Testis (tissue), 3 donors: ENCODE results near the gene TBXA2R. TPM values are rescaled to one million over a fixed set of nuclear protein-coding genes. Genes with fewer than 3 reads are reported as not detected.

Source experiments
- DNase-seq: peaks from one replicate; pipeline ENCODE4 v3.0.0-alpha.2; 2019
- H3K27ac ChIP-seq, 2 donors: fragments of 200-600 bp; sonication (generic); one replicate each; pipeline ENCODE4 v1.5.1; 2019
- H3K27me3 ChIP-seq: fragments of 200-600 bp; sonication (generic); one replicate; pipeline ENCODE4 v1.5.1; 2019
- H3K36me3 ChIP-seq: fragments of 200-600 bp; sonication (generic); one replicate; pipeline ENCODE4 v1.5.1; 2017; ENCODE audit warnings: low read depth; ENCODE audit errors: missing control alignments
- H3K4me1 ChIP-seq: fragments of 200-600 bp; sonication (generic); one replicate; pipeline ENCODE4 v1.5.1; 2019
- H3K4me3 ChIP-seq, 2 donors: fragments of 200-600 bp; sonication (generic); one replicate each; pipeline ENCODE4 v1.5.1; 2017 to 2019
- H3K9me3 ChIP-seq: fragments of 200-600 bp; sonication (generic); one replicate; pipeline ENCODE4 v1.5.1; 2017
- POLR2A ChIP-seq: fragments of 450-650 bp; IDR thresholded peaks from one replicate; pipeline ENCODE4 v1.6.1; 2017; ENCODE audit warnings: antibody characterized with exemption, mild to moderate bottlenecking, moderate library complexity
- WGBS, 2 donors: methylation state at CpG; one replicate each; pipeline ENCODE4 v1.1.5; 2018; 5-methylcytosine and 5-hydroxymethylcytosine counted together
- intact Hi-C: fragments of 100-400 bp; cut with DNase I; formaldehyde crosslinking; loops from one replicate; pipeline ENCODE4 v1.15.1; 2023; ENCODE audit warnings: low total_unique reads
- polyA plus RNA-seq: library from polyadenylated mRNA; stranded (reverse); fragments of 350-450 nt; fragmentation: Illumina TruSeq; extraction: RNeasy Lipid Tissue Mini Kit (QIAGEN cat#74804); gene quantifications from one replicate; pipeline ENCODE4 v1.2.3, GENCODE V29; 2014; ENCODE audit warnings: low read depth, low replicate concordance; ENCODE audit not compliant: insufficient read depth
- total RNA-seq, 2 donors: library from RNA; depleted of rRNA; stranded (reverse); fragments of >200 nt; gene quantifications; one replicate each; pipeline ENCODE4 v1.2.3, GENCODE V29; 2016
- TF ChIP-seq, protein P1 (sequence below), 3 experiments: fragments of 450-650 bp in 2 of 3; fragments of 200-600 bp in 1 of 3; sonication (generic) in 1 of 3; IDR thresholded peaks; one replicate each; pipeline ENCODE4 v1.5.1; 2016 to 2019; ENCODE audit warnings: antibody characterized with exemption in 3 of 3, mild to moderate bottlenecking in 2 of 3, moderate library complexity in 1 of 3

The TBXA2R gene
- total and polyA plus RNA-seq, 3 donors from 2014 or later, result 1.3 to 3.2 (median 1.8) TPM

DNA sequence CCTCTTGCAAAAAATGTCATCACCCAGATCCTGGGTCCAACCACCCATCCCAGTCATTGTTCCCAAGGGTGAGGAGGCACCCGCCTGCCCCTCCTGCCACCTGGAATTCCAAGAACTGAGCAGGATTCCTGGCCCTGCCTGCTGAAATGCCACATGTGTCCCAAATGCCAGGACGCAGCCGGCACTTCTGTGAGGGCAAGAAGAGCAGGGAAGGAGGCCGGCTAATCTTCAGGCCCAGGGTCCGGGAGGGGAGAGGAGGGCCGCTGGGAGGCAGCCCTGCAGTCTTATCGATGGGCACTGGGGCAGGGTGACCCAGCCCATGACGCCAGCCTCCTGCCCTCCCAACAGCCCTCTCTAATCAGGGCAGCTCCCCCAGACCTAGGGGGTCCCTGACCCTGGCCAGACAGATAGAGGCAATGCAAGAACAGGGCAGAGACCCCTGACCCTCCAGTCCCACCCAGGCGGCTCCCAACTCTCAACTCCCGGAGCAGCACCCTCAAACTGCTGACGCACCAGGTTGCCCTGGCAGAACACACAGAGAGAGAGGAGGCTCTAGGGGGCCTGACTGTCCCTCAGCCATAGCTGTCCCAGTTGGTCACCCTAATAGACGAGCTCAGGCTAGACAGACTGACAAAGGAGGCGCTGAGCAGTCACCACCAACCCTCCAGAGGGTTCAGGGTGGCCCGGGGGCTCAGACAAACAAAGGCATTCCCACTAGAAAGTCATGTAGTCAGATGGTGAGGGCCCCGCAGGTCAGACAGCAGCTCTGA lies 50.8 kb downstream of the TBXA2R start:
- Histone ChIP-seq H3K36me3 (no peaks in the 10 kb centered on the region), H3K9me3 (no peaks in the 10 kb centered on the region)

DNA sequence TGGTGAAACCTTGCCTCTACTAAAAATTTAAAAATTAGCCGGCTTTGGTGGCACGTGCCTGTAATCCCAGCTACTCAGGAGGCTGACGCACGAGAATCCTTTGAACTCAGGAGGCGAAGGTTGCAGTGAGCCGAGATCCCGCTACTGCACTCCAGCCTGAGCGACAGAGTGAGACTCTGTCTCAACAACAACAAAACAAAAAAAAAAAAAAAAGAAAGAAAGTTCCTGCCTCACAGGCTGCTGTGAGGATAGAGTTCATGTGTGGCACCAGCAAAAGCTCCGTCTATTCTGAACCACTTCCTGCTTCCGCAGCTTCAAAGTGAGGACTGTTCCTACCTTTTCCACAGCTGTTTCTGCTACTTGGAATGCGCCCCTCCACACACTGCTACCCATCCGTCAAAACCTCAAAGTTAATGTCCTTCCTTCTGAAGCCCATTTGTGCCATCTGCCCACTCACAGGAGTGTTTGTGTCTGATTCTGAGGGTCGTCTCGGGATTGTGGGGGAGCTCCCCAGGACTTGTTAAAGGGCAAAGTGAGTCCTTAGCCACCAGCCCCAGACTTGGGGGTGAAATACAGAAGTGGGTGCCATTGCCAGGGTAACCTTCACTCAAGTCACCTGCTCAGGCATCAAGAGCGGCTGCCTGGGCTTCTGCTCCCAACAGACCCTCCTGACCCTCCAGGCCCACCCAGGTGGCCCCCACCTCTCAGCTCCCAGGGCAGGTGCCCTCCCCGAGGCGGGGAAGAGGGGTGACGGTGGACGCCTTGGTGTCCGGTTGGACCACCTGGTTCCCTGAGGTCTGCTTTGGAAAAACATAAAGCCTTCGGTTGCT lies 52.2 kb downstream of the TBXA2R start:
- no peaks in the 10 kb centered on the region for H3K9me3 ChIP-seq
- no peaks in the 10 kb centered on the region for H3K36me3 ChIP-seq
- DNase-seq, result no peak
- intact Hi-C loops, result loop anchor here (10.0 kb wide), 1 partner anchor 60 kb away; no protein-coding TSS in a partner anchor
- H3K27me3 ChIP-seq, result no peaks in the 10 kb centered on the region
- H3K4me1 ChIP-seq, result peaks cover 16% of the 10 kb centered on the region
- no peak for TF ChIP-seq POLR2A
- TF ChIP-seq, protein P1, sequence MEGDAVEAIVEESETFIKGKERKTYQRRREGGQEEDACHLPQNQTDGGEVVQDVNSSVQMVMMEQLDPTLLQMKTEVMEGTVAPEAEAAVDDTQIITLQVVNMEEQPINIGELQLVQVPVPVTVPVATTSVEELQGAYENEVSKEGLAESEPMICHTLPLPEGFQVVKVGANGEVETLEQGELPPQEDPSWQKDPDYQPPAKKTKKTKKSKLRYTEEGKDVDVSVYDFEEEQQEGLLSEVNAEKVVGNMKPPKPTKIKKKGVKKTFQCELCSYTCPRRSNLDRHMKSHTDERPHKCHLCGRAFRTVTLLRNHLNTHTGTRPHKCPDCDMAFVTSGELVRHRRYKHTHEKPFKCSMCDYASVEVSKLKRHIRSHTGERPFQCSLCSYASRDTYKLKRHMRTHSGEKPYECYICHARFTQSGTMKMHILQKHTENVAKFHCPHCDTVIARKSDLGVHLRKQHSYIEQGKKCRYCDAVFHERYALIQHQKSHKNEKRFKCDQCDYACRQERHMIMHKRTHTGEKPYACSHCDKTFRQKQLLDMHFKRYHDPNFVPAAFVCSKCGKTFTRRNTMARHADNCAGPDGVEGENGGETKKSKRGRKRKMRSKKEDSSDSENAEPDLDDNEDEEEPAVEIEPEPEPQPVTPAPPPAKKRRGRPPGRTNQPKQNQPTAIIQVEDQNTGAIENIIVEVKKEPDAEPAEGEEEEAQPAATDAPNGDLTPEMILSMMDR (IDR thresholded peaks at IDR 0.05), result no peak
- no peak overlapping the region for H3K4me3 ChIP-seq
- no peak overlapping the region for H3K27ac ChIP-seq
- 83% methylated on average over 21 of the region's 21 CpGs for WGBS, 2 donors

More for the DNA sequence above, 50.8 kb downstream of the TBXA2R start:
- TF ChIP-seq, protein P1 (IDR thresholded peaks at IDR 0.05), result no peak
- TF ChIP-seq POLR2A, result no peak
- Histone ChIP-seq H3K27ac (no peak overlapping the region), H3K27me3 (no peaks in the 10 kb centered on the region), H3K4me3 (peak overlapping the region in 1 of 2 donors; percentile 76), H3K4me1 (peaks cover 16% of the 10 kb centered on the region)
- DNase-seq, result no peak
- WGBS, 2 donors, result 61 to 64% methylated on average over 7 to 15 of the region's 15 CpGs
- intact Hi-C loops, result loop anchor here (10.0 kb wide), 1 partner anchor 59 kb away; no protein-coding TSS in a partner anchor

DNA sequence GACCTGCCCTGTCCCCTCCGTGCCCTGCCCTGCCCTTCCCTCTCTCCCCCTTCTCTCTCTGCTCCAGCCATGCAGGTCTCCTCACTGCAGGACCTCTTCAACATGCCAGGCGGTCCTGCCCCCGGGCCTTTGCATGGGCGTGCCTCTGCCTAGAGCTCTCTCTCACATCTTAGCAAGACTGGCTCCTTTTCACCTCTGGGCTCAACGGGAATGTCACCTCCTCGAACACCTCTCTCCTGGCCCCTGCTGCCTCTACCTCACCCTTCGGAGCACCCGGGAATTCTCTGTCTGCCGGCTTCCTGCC lies 54.9 kb downstream of the TBXA2R start:
- intact Hi-C loops, result loop anchor here (10.0 kb wide), 1 partner anchor 63 kb away; no protein-coding TSS in a partner anchor
- Histone ChIP-seq H3K9me3 (no peaks in the 10 kb centered on the region), H3K36me3 (no peaks in the 10 kb centered on the region), H3K27me3 (no peaks in the 10 kb centered on the region), H3K27ac (no peak overlapping the region), H3K4me1 (peaks cover 10% of the 10 kb centered on the region), H3K4me3 (no peak overlapping the region)
- WGBS, 2 donors, result 79 to 84% methylated on average over 9 of the region's 9 CpGs
- DNase-seq, result no peak
- TF ChIP-seq POLR2A, result no peak
- TF ChIP-seq, protein P1 (IDR thresholded peaks at IDR 0.05), result no peak

- H3K27ac ChIP-seq, result no peak overlapping the region
- 92 to 93% methylated on average over 28 to 31 of the region's 34 CpGs for WGBS, 2 donors
- H3K4me3 ChIP-seq, result no peak overlapping the region
- H3K27me3 ChIP-seq, result no peaks in the 10 kb centered on the region
- DNase-seq, result no peak
- intact Hi-C loops, result loop anchor here (10.0 kb wide), 1 partner anchor 64 kb away; no protein-coding TSS in a partner anchor
- no peak for TF ChIP-seq POLR2A
- TF ChIP-seq, protein P1 (IDR thresholded peaks at IDR 0.05), result no peak
- no peaks in the 10 kb centered on the region for H3K9me3 ChIP-seq
- no peaks in the 10 kb centered on the region for H3K36me3 ChIP-seq
- peaks cover 9% of the 10 kb centered on the region for H3K4me1 ChIP-seq
Measured at GRCh38 chr19:3550947-3551791, 55.5 kb downstream of the TBXA2R start.
